ENCODE measurements around the gene LRRC74A. TPM values are rescaled to one million over a fixed set of nuclear protein-coding genes. Genes with fewer than 3 reads are reported as not detected.
A peak's percentile ranks its signal among the peaks of the same experiment; 100 is the strongest.

LRRC74A gene
- polyA plus RNA-seq, 1 experiment: not detected

DNA sequence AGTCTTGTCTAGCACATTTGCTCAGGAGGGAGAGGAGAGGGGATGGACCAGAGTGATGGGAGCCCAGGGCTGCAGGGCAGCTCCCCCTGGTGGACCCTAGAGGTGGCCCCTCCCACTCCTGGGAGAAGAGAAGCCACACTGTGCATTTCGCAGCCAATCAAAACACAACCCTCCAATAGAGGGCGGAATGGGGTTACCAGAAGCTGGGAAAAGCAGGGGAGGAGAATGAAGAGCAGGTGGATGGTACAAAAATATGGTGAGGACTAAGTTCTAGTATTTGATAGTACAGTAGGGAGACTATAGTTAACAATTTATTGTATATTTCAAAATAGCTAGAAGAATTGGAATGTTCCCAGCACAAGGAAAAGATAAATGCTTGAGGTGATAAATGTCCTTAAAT lies 41.3 kb upstream of the LRRC74A start:
- TF ChIP-seq CTCF (IDR thresholded peaks at IDR 0.05; ENCODE audit: low read depth, low read length): peak; percentile 85
- CTCF ChIA-PET: interaction anchor here (0.5 to 3.5 kb wide), 26 partner anchors 9 to 292 kb away, joined by 3 to 86 read pairs (median 5); partner anchors contain the start of gene ANGEL1
- POLR2A ChIA-PET: interaction anchor here (1.1 kb wide), 1 partner anchor 28 kb away, joined by 5 read pairs; the partner anchor contains the start of gene ANGEL1
- no peak overlapping the region for H3K4me3 ChIP-seq (ENCODE audit: low read depth, low read length)
- no peak overlapping the region for H3K27ac ChIP-seq (ENCODE audit: low read depth, low read length)
- H3K27me3 ChIP-seq (ENCODE audit: control insufficient read depth, insufficient read depth, low read length): no peaks in the 10 kb centered on the region
- DNase-seq (ENCODE audit: low read depth, low spot score): peak; percentile 34
- no peaks in the 10 kb centered on the region for H3K9me3 ChIP-seq (ENCODE audit: control insufficient read depth, insufficient read depth, low read length)

DNA sequence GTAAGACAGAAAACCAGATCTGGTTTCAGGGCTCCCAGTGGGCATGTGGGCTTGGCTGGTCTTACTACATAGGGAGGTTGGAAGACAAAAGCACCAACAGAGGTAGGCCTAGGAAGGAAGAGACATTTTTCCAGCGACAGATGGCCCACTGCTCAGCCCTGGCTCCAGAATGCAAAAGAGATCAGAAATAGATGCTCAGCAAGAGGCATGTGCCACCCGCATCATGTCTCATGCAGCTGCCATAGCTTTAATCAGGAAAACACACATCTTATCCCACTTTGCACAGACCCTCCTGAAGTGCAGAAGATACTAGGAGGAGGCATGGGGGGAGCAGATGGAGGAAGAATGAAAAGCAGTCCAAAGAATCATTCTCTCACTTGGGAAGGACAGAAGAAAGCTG lies 39.6 kb upstream of the LRRC74A start:
- CTCF ChIA-PET: interaction anchor here (0.5 to 3.1 kb wide), 2 partner anchors 77 to 298 kb away, joined by 3 to 86 read pairs; no protein-coding TSS in a partner anchor
- no peak for DNase-seq (ENCODE audit: low read depth, low spot score)
- TF ChIP-seq CTCF (IDR thresholded peaks at IDR 0.05; ENCODE audit: low read depth, low read length): no peak

GRCh38 chr14:76792422-76792821 lies 33.8 kb upstream of the LRRC74A start:
- POLR2A ChIA-PET: no interaction called here
- no peak for TF ChIP-seq CTCF (IDR thresholded peaks at IDR 0.05; ENCODE audit: low read depth, low read length)
- DNase-seq (ENCODE audit: low read depth, low spot score): no peak
- Histone ChIP-seq H3K27me3 (ENCODE audit: control insufficient read depth, insufficient read depth, low read length) (no peaks in the 10 kb centered on the region), H3K4me3 (ENCODE audit: low read depth, low read length) (no peak overlapping the region), H3K27ac (ENCODE audit: low read depth, low read length) (no peak overlapping the region), H3K9me3 (ENCODE audit: control insufficient read depth, insufficient read depth, low read length) (no peaks in the 10 kb centered on the region)
- CTCF ChIA-PET: no interaction called here

More for the DNA sequence above, 39.6 kb upstream of the LRRC74A start:
- Histone ChIP-seq H3K27me3 (ENCODE audit: control insufficient read depth, insufficient read depth, low read length) (no peaks in the 10 kb centered on the region), H3K4me3 (ENCODE audit: low read depth, low read length) (no peak overlapping the region), H3K9me3 (ENCODE audit: control insufficient read depth, insufficient read depth, low read length) (no peaks in the 10 kb centered on the region), H3K27ac (ENCODE audit: low read depth, low read length) (no peak overlapping the region)
- POLR2A ChIA-PET: interaction anchor here (0.5 kb wide), 1 partner anchor 75 kb away, joined by 4 read pairs; no protein-coding TSS in a partner anchor

- CTCF ChIA-PET: interaction anchor here (1.4 kb wide), 1 partner anchor 8 kb away, joined by 6 read pairs; no protein-coding TSS in a partner anchor
- POLR2A ChIA-PET: no interaction called here
Measured at GRCh38 chr14:76793324-76793723, 32.9 kb upstream of the LRRC74A start.

More at GRCh38 chr14:76793324-76793723, 32.9 kb upstream of the LRRC74A start:
- H3K4me3 ChIP-seq (ENCODE audit: low read depth, low read length): no peak overlapping the region
- no peaks in the 10 kb centered on the region for H3K27me3 ChIP-seq (ENCODE audit: control insufficient read depth, insufficient read depth, low read length)
- no peaks in the 10 kb centered on the region for H3K9me3 ChIP-seq (ENCODE audit: control insufficient read depth, insufficient read depth, low read length)
- TF ChIP-seq CTCF (IDR thresholded peaks at IDR 0.05; ENCODE audit: low read depth, low read length): no peak
- no peak for DNase-seq (ENCODE audit: low read depth, low spot score)
- no peak overlapping the region for H3K27ac ChIP-seq (ENCODE audit: low read depth, low read length)

Data from AG04450 (cell line).